Liver (tissue), 9 donors: Measurements from ENCODE around the gene SERPINB7. TPM values are rescaled to one million over a fixed set of nuclear protein-coding genes. Genes with fewer than 3 reads are reported as not detected.

Source experiments
- DNase-seq: peaks from one replicate; pipeline ENCODE4 v3.0.0-alpha.2; 2017; ENCODE audit warnings: low spot score
- H3K27ac ChIP-seq, 2 donors: one replicate each; pipeline ENCODE4 v1.7.0; 2013; ENCODE audit warnings: inconsistent platforms in 2 of 2, low read length in 2 of 2, control low read depth in 1 of 2, low read depth in 1 of 2, mild to moderate bottlenecking in 1 of 2
- H3K27me3 ChIP-seq, 4 donors: one replicate each; pipeline versions ENCODE4 v1.6.1 to v1.7.0; 2013; ENCODE audit warnings: low read length in 3 of 4, inconsistent platforms in 1 of 4, mild to moderate bottlenecking in 1 of 4, moderate library complexity in 1 of 4; ENCODE audit not compliant: control insufficient read depth in 4 of 4, insufficient read depth in 4 of 4
- H3K36me3 ChIP-seq, 4 donors: one replicate each; pipeline versions ENCODE4 v1.6.1 to v1.7.0; 2013; ENCODE audit warnings: low read length in 3 of 4, mild to moderate bottlenecking in 3 of 4, low read depth in 1 of 4, moderate library complexity in 1 of 4; ENCODE audit not compliant: control insufficient read depth in 4 of 4, insufficient read depth in 3 of 4
- H3K4me1 ChIP-seq, 4 donors: one replicate each; pipeline versions ENCODE4 v1.6.1 to v1.7.0; 2013; ENCODE audit warnings: low read length in 3 of 4, mild to moderate bottlenecking in 3 of 4, moderate library complexity in 1 of 4; ENCODE audit not compliant: control insufficient read depth in 4 of 4, insufficient read depth in 4 of 4
- H3K4me3 ChIP-seq, 3 donors: one replicate each; pipeline versions ENCODE4 v1.6.1 to v1.7.0; 2013; ENCODE audit warnings: low read length in 3 of 3, control low read depth in 1 of 3, low read depth in 1 of 3, mild to moderate bottlenecking in 1 of 3
- H3K9ac ChIP-seq, 2 donors: one replicate each; pipeline ENCODE4 v1.7.0; 2013; ENCODE audit warnings: low read length in 2 of 2, mild to moderate bottlenecking in 2 of 2, moderate library complexity in 2 of 2, control low read depth in 1 of 2, low read depth in 1 of 2
- H3K9me3 ChIP-seq, 4 donors: one replicate each; pipeline versions ENCODE4 v1.6.1 to v1.7.0; 2013; ENCODE audit warnings: low read length in 3 of 4; ENCODE audit not compliant: control insufficient read depth in 4 of 4
- ATF3 ChIP-seq: IDR thresholded peaks from 2 replicates; pipeline ENCODE4 v1.6.1; 2016; ENCODE audit warnings: antibody characterized with exemption
- CTCF ChIP-seq: fragments of 150-350 bp; IDR thresholded peaks from 2 replicates; pipeline ENCODE4 v1.5.1; 2017; ENCODE audit warnings: improper control_type of control experiment, low read depth, low read length; ENCODE audit not compliant: missing input control
- EGR1 ChIP-seq, 2 donors: IDR thresholded peaks; 2 replicates each; pipeline ENCODE4 v1.6.1; 2016 to 2018; ENCODE audit warnings: antibody characterized with exemption in 2 of 2, low read depth in 2 of 2
- FOXA1 ChIP-seq: IDR thresholded peaks from 2 replicates; pipeline ENCODE4 v1.6.1; 2016; ENCODE audit warnings: antibody characterized with exemption
- FOXA2 ChIP-seq: IDR thresholded peaks from 2 replicates; pipeline ENCODE4 v1.6.1; 2016; ENCODE audit warnings: antibody characterized with exemption
- GABPA ChIP-seq, 2 donors: IDR thresholded peaks in 1 of 2; conservative IDR thresholded peaks in 1 of 2; 2 replicates each; pipeline ENCODE4 v1.6.1; 2016; ENCODE audit warnings: antibody characterized with exemption in 2 of 2, mild to moderate bottlenecking in 1 of 2, moderate library complexity in 1 of 2
- HNF4A ChIP-seq, 2 donors: conservative IDR thresholded peaks; 2 replicates each; pipeline ENCODE4 v1.6.1; 2016; ENCODE audit warnings: antibody characterized with exemption in 2 of 2, mild to moderate bottlenecking in 2 of 2
- HNF4G ChIP-seq: IDR thresholded peaks from 2 replicates; pipeline ENCODE4 v1.6.1; 2016; ENCODE audit warnings: antibody characterized with exemption
- JUND ChIP-seq, 2 donors: IDR thresholded peaks; 2 replicates each; pipeline ENCODE4 v1.6.1; 2016; ENCODE audit warnings: antibody characterized with exemption in 2 of 2
- MAX ChIP-seq: IDR thresholded peaks from 2 replicates; pipeline ENCODE4 v1.6.1; 2016; ENCODE audit warnings: antibody characterized with exemption
- NR2F2 ChIP-seq: IDR thresholded peaks from 2 replicates; pipeline ENCODE4 v1.6.1; 2016; ENCODE audit warnings: antibody characterized with exemption
- RAD21 ChIP-seq, 2 donors: IDR thresholded peaks; 2 replicates each; pipeline ENCODE4 v1.6.1; 2016; ENCODE audit warnings: antibody characterized with exemption in 2 of 2, mild to moderate bottlenecking in 2 of 2
- REST ChIP-seq: IDR thresholded peaks from 2 replicates; pipeline ENCODE4 v1.6.1; 2016; ENCODE audit warnings: antibody characterized with exemption, mild to moderate bottlenecking
- RXRA ChIP-seq, 2 donors: IDR thresholded peaks; 2 replicates each; pipeline ENCODE4 v1.6.1; 2017 to 2018; ENCODE audit warnings: antibody characterized with exemption in 2 of 2, mild to moderate bottlenecking in 1 of 2
- SP1 ChIP-seq: IDR thresholded peaks from 2 replicates; pipeline ENCODE4 v1.6.1; 2018; ENCODE audit warnings: antibody characterized with exemption, mild to moderate bottlenecking
- TAF1 ChIP-seq: conservative IDR thresholded peaks from 2 replicates; pipeline ENCODE4 v1.6.1; 2016; ENCODE audit warnings: antibody characterized with exemption, mild to moderate bottlenecking
- YY1 ChIP-seq: IDR thresholded peaks from 2 replicates; pipeline ENCODE4 v1.6.1; 2016; ENCODE audit warnings: antibody characterized with exemption, mild to moderate bottlenecking
- ZBTB33 ChIP-seq: IDR thresholded peaks from 2 replicates; pipeline ENCODE4 v1.6.1; 2016; ENCODE audit warnings: antibody characterized with exemption
- WGBS: extraction: QIAGEN DNeasy Blood & Tissue Kit; methylation state at CpG from one replicate; pipeline ENCODE4 v1.1.7; 2013; 5-methylcytosine and 5-hydroxymethylcytosine counted together
- polyA plus RNA-seq, 2 donors: library from polyadenylated mRNA; stranded (reverse) in 1 of 2; unstranded in 1 of 2; fragments of 200-250 nt in 1 of 2; fragments of >200 nt in 1 of 2; fragmentation: Nextera tagmentation in 1 of 2; extraction: Ambion mirVana in 1 of 2; gene quantifications; one replicate each; pipeline versions ENCODE4 v1.2.1 to v1.2.3, GENCODE V29; 2013 to 2015
- total RNA-seq, 2 donors: library from RNA; depleted of rRNA; stranded (reverse); fragments of >200 nt; gene quantifications; one replicate each; pipeline ENCODE4 v1.2.3, GENCODE V29; 2014
- donor health status: healthy.
- donor health status: healthy.
- donor health status: healthy.
- donor health status: healthy.
- donor health status: healthy.

SERPINB7 gene
- total and polyA plus RNA-seq, 4 donors, result not detected

- Histone ChIP-seq H3K4me3 (no peak overlapping the region), H3K9me3 (no peaks in the 10 kb centered on the region), H3K9ac (no peak overlapping the region), H3K4me1 (no peaks in the 10 kb centered on the region), H3K27me3 (no peaks in the 10 kb centered on the region), H3K36me3 (no peaks in the 10 kb centered on the region), H3K27ac (no peak overlapping the region)
- DNase-seq, result no peak
- 59% methylated on average over 5 of the region's 5 CpGs for WGBS
- TF ChIP-seq FOXA2 (no peak), ZBTB33 (no peak), RAD21 (IDR thresholded peaks at IDR 0.05) (no peak), MAX (no peak), GABPA (IDR thresholded peaks at IDR 0.05 in 1 of 2, conservative IDR thresholded peaks at IDR 0.05 in 1 of 2) (no peak), FOXA1 (no peak), SP1 (no peak), REST (no peak), NR2F2 (no peak), HNF4G (no peak), EGR1 (IDR thresholded peaks at IDR 0.05; ENCODE audit: low read depth in 2 of 2) (no peak), HNF4A (conservative IDR thresholded peaks at IDR 0.05) (no peak), ATF3 (no peak)
Observed at GRCh38 chr18:63783394-63783793, 8.2 kb downstream of the SERPINB7 start.

- Histone ChIP-seq H3K9ac (no peak overlapping the region), H3K4me1 (no peaks in the 10 kb centered on the region)
Observed at GRCh38 chr18:63784787-63785452, 9.7 kb downstream of the SERPINB7 start.

More at GRCh38 chr18:63784787-63785452, 9.7 kb downstream of the SERPINB7 start:
- H3K9me3 ChIP-seq, result no peaks in the 10 kb centered on the region
- DNase-seq, result no peak
- 80% methylated on average over 4 of the region's 4 CpGs for WGBS
- TF ChIP-seq FOXA1 (no peak), RXRA (IDR thresholded peaks at IDR 0.05) (no peak), MAX (no peak), YY1 (no peak), FOXA2 (no peak), ATF3 (no peak), TAF1 (no peak), JUND (IDR thresholded peaks at IDR 0.05) (no peak), CTCF (no peak), NR2F2 (no peak), SP1 (no peak), HNF4A (conservative IDR thresholded peaks at IDR 0.05) (no peak), GABPA (IDR thresholded peaks at IDR 0.05 in 1 of 2, conservative IDR thresholded peaks at IDR 0.05 in 1 of 2) (no peak), REST (no peak)
- H3K27me3 ChIP-seq, result no peaks in the 10 kb centered on the region
- H3K27ac ChIP-seq, result no peak overlapping the region
- no peaks in the 10 kb centered on the region for H3K36me3 ChIP-seq
- H3K4me3 ChIP-seq, result no peak overlapping the region
